Dermis blood vessel endothelial cell (primary cell): ENCODE data around the gene PAPPA. TPM values are rescaled to one million over a fixed set of nuclear protein-coding genes. Genes with fewer than 3 reads are reported as not detected.
A peak's percentile ranks its signal among the peaks of the same experiment; 100 is the strongest.

Experiments
- DNase-seq: peaks from one replicate; pipeline ENCODE4 v3.0.0; 2010
- total RNA-seq: library from RNA; depleted of rRNA; stranded (reverse); fragments of >200 nt; gene quantifications from 2 replicates; pipeline ENCODE4 v1.2.3, GENCODE V29; 2014

PAPPA gene
- total RNA-seq, 1 donor from 2014 or later = 0.34 TPM

- no peak for DNase-seq
Observed at GRCh38 chr9:116233160-116233530, 79.6 kb downstream of the PAPPA start.

DNA sequence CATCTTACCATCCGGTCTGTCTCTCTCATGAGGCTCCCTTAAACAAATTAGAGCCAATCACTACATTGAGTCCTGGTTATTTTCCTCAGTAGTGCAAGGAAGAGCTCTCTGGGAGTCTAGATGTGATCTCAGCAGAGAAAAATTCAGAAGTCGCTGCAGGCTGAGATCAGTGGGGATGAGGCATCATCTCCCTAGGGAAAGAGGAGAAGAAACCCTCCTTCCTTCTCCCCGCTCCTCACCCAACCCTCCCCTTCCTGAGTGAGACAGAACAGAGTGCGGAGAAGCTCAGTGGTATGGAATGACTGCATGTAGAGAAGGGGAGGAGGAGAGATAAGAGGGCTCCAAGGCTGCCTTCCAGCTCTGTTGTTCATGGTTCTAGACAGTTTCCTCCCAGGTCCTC is 80.5 kb downstream of the PAPPA start:
- no peak for DNase-seq

DNA sequence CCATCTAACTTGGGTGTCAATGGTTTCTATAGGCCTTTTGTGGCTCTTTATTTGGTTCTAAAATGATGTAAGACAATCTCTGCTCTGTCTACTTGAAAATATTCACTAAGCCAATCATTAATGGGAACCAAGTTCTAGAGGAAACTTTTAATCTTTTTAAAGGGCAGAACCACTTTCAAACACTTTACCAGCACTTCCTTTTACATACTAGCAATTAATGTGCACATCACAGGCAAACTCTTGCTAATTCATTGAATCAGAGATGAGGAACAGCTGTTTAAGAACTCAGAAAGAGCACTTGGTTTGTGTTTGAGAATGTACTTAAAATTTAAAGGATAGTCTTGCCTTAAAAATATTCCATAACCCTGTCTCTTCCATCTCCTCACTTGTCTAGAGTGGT is 83.4 kb downstream of the PAPPA start:
- no peak for DNase-seq

- DNase-seq = no peak
Observed at GRCh38 chr9:116237456-116237855, 83.9 kb downstream of the PAPPA start.

DNA sequence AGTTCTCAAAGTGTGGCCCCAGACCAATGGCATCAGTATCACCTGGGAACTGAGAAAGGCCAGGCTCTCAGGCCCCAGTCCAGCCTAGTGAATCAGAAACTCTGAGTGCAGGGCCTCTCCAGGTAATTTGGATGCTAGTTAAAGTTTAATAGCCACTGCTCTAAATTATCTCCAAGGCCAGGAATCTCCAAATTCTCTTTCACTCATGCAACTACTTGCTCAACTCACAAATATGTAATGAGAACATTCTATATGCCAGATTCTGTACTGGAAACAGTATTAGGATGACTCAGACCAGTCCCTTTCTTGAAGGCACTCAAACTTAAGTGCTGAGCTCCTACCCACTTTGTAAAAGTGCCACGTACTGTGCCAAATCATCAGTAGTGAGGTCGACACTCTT is 84.6 kb downstream of the PAPPA start:
- DNase-seq = no peak

DNA sequence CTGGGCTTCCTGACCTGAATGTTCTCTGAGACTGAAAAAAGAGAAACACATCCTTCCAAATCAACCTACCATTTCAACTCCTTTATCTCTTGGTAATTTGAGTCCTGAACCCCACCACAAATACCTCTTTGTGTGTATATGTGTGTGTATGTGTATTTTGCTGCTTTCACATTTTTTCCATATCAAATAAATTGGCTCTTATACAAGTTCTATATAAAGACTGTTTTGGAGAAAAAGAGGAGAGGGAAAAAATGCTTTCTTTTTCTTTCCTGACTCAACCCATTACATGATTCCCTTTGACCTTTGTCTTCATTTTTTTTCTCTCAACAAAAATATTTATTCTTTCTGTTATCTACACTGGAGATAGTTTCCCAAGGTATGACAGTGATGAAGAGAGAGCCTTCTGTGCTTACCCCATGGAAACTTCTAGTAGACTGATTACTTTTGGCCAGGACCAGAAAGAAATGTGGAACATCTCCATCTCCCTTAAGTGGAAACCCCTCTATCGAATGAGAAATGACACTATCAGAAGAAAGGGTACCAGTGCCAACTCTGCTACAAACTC is 85.3 kb downstream of the PAPPA start:
- DNase-seq = no peak

DNA sequence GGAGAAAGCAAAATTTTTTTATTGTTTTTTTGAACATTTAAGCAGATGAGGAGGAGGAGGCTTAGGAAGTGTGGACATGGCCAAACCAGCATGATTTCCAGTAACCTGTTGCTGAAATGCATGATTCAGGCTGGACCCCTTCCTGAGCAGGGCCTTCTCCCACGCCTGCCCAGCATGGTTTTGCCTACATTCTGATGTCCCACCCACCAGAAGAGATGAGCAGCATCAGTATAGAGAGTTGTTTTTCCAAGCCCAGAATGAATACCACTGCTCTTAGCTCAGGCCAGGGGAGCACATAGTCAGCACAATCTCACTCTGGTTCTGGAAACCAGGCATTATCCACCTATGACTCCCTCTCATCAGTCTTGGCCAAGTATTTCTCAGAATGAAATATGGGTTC is 90.1 kb downstream of the PAPPA start:
- DNase-seq = no peak

DNA sequence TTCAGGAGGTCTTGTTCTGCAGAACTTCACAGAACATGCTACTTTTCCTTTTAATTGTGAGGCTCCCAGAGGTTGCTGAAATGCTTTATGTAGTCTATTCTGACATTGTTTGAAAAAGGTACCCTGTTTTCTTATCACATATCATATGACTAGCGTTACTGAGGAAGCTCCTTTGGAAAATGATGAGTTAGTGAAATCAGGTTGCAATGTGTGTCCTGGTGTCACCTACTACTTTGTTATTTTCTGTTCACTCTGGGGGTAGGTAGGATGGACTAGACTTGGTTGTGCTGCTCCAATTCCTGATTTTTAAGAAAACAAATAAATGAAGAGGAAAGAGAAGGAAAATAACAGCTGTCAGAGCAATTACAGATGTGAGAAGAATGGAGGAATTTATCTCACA is 93.7 kb downstream of the PAPPA start:
- DNase-seq = no peak

DNA sequence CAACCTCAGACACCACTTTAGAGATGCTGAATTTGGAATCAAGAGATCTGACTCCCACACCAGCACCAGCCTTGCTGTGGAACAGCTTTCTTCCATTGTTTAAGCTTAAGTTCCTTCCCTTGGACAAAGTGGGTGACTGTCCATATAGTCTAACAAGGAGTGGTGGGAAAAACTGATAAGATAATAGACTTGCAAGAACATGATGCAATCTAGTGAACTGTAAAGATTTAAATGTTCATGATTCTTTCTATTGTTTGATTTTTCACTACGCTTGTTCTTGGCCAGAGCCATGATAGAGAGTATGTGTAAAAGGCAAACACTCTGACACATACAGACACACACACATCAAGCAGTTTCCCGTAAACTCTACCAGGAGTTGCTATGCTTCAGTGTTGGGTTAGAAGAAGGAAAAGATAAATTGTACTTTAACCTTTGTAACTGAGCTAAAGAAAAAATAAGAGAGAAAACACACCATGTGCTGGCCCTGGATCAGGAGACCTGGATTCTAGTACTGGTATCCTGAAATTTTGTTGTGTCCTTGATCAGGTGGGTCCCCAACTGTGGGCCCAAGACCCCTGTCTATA is 94.3 kb downstream of the PAPPA start:
- no peak for DNase-seq

GRCh38 chr9:116250891-116251290 is 97.3 kb downstream of the PAPPA start:
- DNase-seq = no peak

GRCh38 chr9:116251366-116251765 is 97.8 kb downstream of the PAPPA start:
- no peak for DNase-seq

- DNase-seq = no peak
Observed at GRCh38 chr9:116260531-116260930, 106.9 kb downstream of the PAPPA start.

- DNase-seq = no peak
Observed at GRCh38 chr9:116262448-116262847, 108.9 kb downstream of the PAPPA start.

- DNase-seq = no peak
Observed at GRCh38 chr9:116264361-116264760, 110.8 kb downstream of the PAPPA start.

DNA sequence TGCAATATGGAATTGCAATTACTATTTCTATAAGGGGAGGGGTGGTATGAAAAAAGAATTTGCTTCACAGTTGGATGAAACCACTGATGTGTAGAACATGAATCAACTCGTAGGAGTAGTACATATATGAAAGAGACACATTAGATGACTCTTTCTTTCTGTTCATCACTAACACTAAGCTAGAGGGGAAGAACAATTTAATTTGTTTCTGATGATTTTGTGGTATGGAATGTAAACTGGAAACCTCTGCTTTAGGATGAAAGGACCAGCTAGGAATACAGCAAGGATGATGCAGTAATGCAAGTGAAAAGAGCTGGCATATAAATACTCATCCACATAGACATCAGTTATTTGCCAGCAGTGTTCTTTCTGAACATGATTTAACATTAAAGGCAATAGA is 113.4 kb downstream of the PAPPA start:
- DNase-seq = no peak

GRCh38 chr9:116269250-116269649 is 115.7 kb downstream of the PAPPA start:
- DNase-seq = peak; percentile 8

- no peak for DNase-seq
Observed at GRCh38 chr9:116270546-116270945, 117.0 kb downstream of the PAPPA start.

- no peak for DNase-seq
Observed at GRCh38 chr9:116271340-116271739, 117.7 kb downstream of the PAPPA start.

GRCh38 chr9:116271991-116272390 is 118.4 kb downstream of the PAPPA start:
- DNase-seq = no peak

- no peak for DNase-seq
Observed at GRCh38 chr9:116274293-116274692, 120.7 kb downstream of the PAPPA start.

DNA sequence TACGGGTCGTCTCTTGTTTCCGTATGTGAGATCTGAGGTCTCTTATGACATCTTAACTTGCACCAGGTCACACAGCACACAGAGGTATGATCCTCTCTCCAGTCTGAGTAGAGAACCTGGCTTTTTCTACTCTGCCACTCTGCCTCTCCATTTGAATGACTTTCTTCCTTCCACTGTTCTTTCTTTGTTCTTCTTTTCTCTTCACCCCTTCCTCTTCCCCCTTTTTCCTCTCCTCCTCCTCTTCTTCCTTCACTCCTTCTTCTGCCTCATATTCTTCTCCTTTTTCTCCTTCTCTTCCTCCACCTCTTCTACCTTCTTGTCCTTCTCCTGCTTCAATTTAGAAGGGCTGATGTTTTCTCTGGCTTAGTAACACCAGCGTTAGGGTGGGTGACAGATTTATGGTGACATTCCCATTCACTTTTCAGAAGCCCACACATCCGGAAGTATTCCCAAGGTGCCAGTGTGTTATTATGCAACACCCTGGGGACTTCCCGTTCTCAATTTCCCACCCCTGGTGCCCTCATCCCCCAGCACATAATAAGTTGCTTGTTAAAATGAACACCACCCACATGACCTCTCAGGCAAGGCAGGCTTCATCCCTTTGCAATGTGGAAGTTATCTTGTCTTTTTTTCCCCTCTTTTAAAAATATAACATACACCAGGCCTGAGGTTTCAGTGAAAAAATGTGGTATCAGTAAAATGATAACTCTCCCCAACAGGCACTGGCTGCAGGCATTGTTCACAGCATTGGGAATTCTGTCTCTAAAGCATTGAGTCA is 122.0 kb downstream of the PAPPA start:
- DNase-seq = no peak

DNA sequence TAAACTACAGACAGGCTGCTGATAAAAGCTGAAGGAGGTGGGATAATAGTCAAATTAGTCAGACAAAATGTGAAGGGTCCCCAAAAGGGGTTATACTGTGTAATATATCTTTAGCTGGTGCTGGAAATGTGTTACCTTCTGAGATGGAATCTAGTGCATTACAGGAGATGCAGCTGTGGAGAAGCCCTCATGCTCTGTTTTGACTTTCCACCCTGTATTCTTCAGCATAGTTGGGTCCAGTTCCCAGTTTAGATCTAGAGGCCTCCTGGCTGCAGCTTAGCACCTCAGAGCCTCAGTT is 122.6 kb downstream of the PAPPA start:
- DNase-seq = no peak

- DNase-seq = no peak
Observed at GRCh38 chr9:116276651-116277121, 123.1 kb downstream of the PAPPA start.

DNA sequence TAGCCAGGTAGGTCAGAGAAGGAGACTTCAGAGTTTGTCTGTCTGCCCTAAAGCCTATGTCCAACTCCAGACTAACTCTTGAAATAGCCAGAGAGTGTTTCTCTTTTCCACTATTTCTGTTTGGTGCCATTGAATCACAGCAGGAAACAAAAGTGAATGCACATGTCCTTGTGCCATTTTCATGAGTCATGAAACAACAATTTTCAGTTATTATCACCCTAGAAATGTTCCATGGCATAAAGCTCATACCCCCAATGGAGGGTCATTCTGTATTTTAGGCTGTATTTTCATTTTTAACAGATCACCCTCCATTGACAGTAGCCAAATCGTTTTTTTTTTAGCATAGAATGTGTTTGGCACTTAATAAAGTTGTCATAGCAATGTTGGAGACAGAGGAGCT is 124.7 kb downstream of the PAPPA start:
- peak; percentile 21 for DNase-seq
